CD4-positive, alpha-beta memory T cell (primary cell): ENCODE results near the gene TAF1. TPM values are rescaled to one million over a fixed set of nuclear protein-coding genes. Genes with fewer than 3 reads are reported as not detected.
"Not testable (repeated sequence)": the region's sequence is repeated elsewhere in the genome, so short reads cannot be mapped to it uniquely, and the experiment has no call there.

ENCODE experiments used
- CTCF ChIA-PET: fragments of 350-600 bp; sonication (Branson Sonifier 250); formaldehyde crosslinking; loops from one replicate; lab custom pipeline; 2021; ENCODE audit warnings: inconsistent platforms; ENCODE audit not compliant: partially characterized antibody; lab: Charles Lee
- POLR2A ChIA-PET: fragments of 350-600 bp; sonication (Branson Sonifier 250); formaldehyde crosslinking; loops from one replicate; lab custom pipeline; 2021; ENCODE audit not compliant: partially characterized antibody; lab: Charles Lee
- DNase-seq, 5 donors: peaks; one replicate each; pipeline versions ENCODE4 v3.0.0 to v3.0.0-alpha.2; 2020 to 2022; ENCODE audit warnings: mixed read lengths in 1 of 5
- H3K27ac ChIP-seq: one replicate; pipeline ENCODE4 v1.7.0; 2013; ENCODE audit warnings: low read depth, low read length
- H3K27me3 ChIP-seq: 2 replicates; pipeline ENCODE4 v1.7.0; 2013; ENCODE audit warnings: mild to moderate bottlenecking, low read length, moderate library complexity; ENCODE audit not compliant: insufficient read depth
- H3K36me3 ChIP-seq: 2 replicates; pipeline ENCODE4 v1.7.0; 2013; ENCODE audit warnings: mild to moderate bottlenecking, low read length, moderate library complexity; ENCODE audit not compliant: insufficient read depth
- H3K4me1 ChIP-seq: 2 replicates; pipeline ENCODE4 v1.7.0; 2013; ENCODE audit warnings: mild to moderate bottlenecking, low read length, moderate library complexity; ENCODE audit not compliant: insufficient read depth
- H3K4me3 ChIP-seq, 2 donors: one replicate each; pipeline ENCODE4 v1.7.0; 2013; ENCODE audit warnings: low read length in 2 of 2, mild to moderate bottlenecking in 1 of 2
- H3K9me3 ChIP-seq, 2 donors: one replicate each; pipeline ENCODE4 v1.7.0; 2013; ENCODE audit warnings: low read length in 2 of 2, control low read depth in 1 of 2; ENCODE audit not compliant: control insufficient read depth in 1 of 2
- H3K27ac Mint-ChIP-seq, 7 donors: one replicate each; pipeline ENCODE4 v1.8.0; 2020 to 2021; ENCODE audit warnings: mixed read lengths in 7 of 7, mild to moderate bottlenecking in 6 of 7, inconsistent platforms in 3 of 7, moderate library complexity in 3 of 7
- H3K27me3 Mint-ChIP-seq, 2 donors: one replicate each; pipeline ENCODE4 v1.8.0; 2020 to 2021; ENCODE audit warnings: mixed read lengths in 2 of 2
- H3K36me3 Mint-ChIP-seq, 2 donors: one replicate each; pipeline ENCODE4 v1.8.0; 2020 to 2021; ENCODE audit warnings: mixed read lengths in 2 of 2, inconsistent platforms in 1 of 2, mild to moderate bottlenecking in 1 of 2
- H3K4me1 Mint-ChIP-seq, 4 donors: one replicate each; pipeline ENCODE4 v1.8.0; 2020 to 2021; ENCODE audit warnings: mixed read lengths in 4 of 4, mild to moderate bottlenecking in 1 of 4
- H3K4me3 Mint-ChIP-seq, 8 donors: one replicate each; pipeline ENCODE4 v1.8.0; 2020 to 2021; ENCODE audit warnings: mixed read lengths in 8 of 8, mild to moderate bottlenecking in 7 of 8, moderate library complexity in 6 of 8, inconsistent platforms in 3 of 8
- H3K9me3 Mint-ChIP-seq, 8 donors: one replicate each; pipeline ENCODE4 v1.8.0; 2020 to 2021; ENCODE audit warnings: mixed read lengths in 8 of 8, mild to moderate bottlenecking in 5 of 8, inconsistent platforms in 3 of 8, moderate library complexity in 1 of 8
- intact Hi-C: fragments of 100-400 bp; cut with micrococcal nuclease; formaldehyde crosslinking; loops from one replicate; pipeline ENCODE4 v1.15.1; 2023
- polyA plus RNA-seq, 2 donors: library from polyadenylated mRNA; unstranded; fragments of 300-500 nt; fragmentation: Illumina TruSeq; gene quantifications; one replicate each; pipeline ENCODE4 v1.2.3, GENCODE V29; 2021
- total RNA-seq, 2 experiments: library from RNA; stranded (reverse); gene quantifications; one replicate each; pipeline ENCODE4 v1.2.3, GENCODE V29; 2021

The TAF1 gene
- total and polyA plus RNA-seq, 4 experiments from 2014 or later: 2.5 to 81.8 (median 42.6) TPM

- Mint-ChIP-seq H3K36me3 (peaks cover 23 to 37% of the 10 kb centered on the region in 2 donors), H3K4me1 (peaks cover 0 to 14% (median 5%) of the 10 kb centered on the region in 4 donors), H3K27ac (peak overlapping the region in 1 of 7 donors; percentile 27), H3K9me3 (peaks cover 0 to 5% (median 0%) of the 10 kb centered on the region in 8 donors), H3K27me3 (no peaks in the 10 kb centered on the region), H3K4me3 (no peak overlapping the region)
- Histone ChIP-seq H3K9me3 (no peaks in the 10 kb centered on the region), H3K27ac (no peak overlapping the region), H3K4me3 (no peak overlapping the region), H3K4me1 (no peaks in the 10 kb centered on the region), H3K36me3 (no peaks in the 10 kb centered on the region), H3K27me3 (no peaks in the 10 kb centered on the region)
- no peak for DNase-seq
- ChIA-PET CTCF (interaction anchor here (1.5 kb wide), 1 partner anchor 12 kb away, joined by 4 read pairs; no protein-coding TSS in a partner anchor), POLR2A (no interaction called here)
- intact Hi-C loops: no loop called here
Observed at GRCh38 chrX:71438750-71439149, 72.6 kb downstream of the TAF1 start.

GRCh38 chrX:71439420-71439819, 73.3 kb downstream of the TAF1 start:
- H3K9me3 Mint-ChIP-seq: peaks cover 0 to 5% (median 0%) of the 10 kb centered on the region in 8 donors
- no peak overlapping the region for H3K27ac ChIP-seq
- no peak overlapping the region for H3K4me3 Mint-ChIP-seq
- peaks cover 0 to 14% (median 5%) of the 10 kb centered on the region in 4 donors for H3K4me1 Mint-ChIP-seq
- no peaks in the 10 kb centered on the region for H3K27me3 Mint-ChIP-seq
- H3K36me3 ChIP-seq: no peaks in the 10 kb centered on the region
- H3K27ac Mint-ChIP-seq: no peak overlapping the region
- H3K36me3 Mint-ChIP-seq: peaks cover 23 to 34% of the 10 kb centered on the region in 2 donors
- no peak overlapping the region for H3K4me3 ChIP-seq
- no peaks in the 10 kb centered on the region for H3K27me3 ChIP-seq
- ChIA-PET CTCF (interaction anchor here (1.5 kb wide), 1 partner anchor 11 kb away, joined by 4 read pairs; no protein-coding TSS in a partner anchor), POLR2A (no interaction called here)
- H3K9me3 ChIP-seq: no peaks in the 10 kb centered on the region
- no peak for DNase-seq
- intact Hi-C loops: no loop called here
- no peaks in the 10 kb centered on the region for H3K4me1 ChIP-seq

DNA sequence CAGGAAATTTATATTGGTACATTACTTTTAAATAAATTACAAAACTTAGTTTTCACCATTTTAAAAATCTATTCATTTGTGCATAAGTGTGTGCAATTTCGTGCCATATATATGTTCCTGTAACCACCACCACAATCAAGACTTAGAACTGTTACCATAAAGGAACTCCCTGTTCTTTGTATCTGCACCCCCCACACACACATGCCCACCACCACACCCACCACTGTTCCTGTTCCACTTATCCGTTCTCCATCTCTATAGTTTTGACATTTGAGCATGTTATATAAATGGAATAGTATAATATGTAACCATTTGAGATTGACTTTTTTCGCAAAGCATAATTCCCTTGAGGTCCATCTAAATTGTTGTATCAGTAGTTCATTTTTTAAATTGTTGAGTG, 73.7 kb downstream of the TAF1 start:
- CTCF ChIA-PET: interaction anchor here (1.5 kb wide), 1 partner anchor 11 kb away, joined by 4 read pairs; no protein-coding TSS in a partner anchor
- peaks cover 0 to 14% (median 5%) of the 10 kb centered on the region in 4 donors for H3K4me1 Mint-ChIP-seq
- H3K27me3 Mint-ChIP-seq: no peaks in the 10 kb centered on the region
- no peaks in the 10 kb centered on the region for H3K4me1 ChIP-seq
- no peak for DNase-seq
- POLR2A ChIA-PET: interaction anchor here (0.7 kb wide), 1 partner anchor 10 kb away, joined by 4 read pairs; no protein-coding TSS in a partner anchor
- H3K36me3 ChIP-seq: no peaks in the 10 kb centered on the region
- H3K9me3 Mint-ChIP-seq: peaks cover 0 to 5% (median 0%) of the 10 kb centered on the region in 8 donors
- H3K27me3 ChIP-seq: no peaks in the 10 kb centered on the region
- H3K4me3 Mint-ChIP-seq: no peak overlapping the region
- no peaks in the 10 kb centered on the region for H3K9me3 ChIP-seq
- no peak overlapping the region for H3K4me3 ChIP-seq
- peaks cover 23 to 32% of the 10 kb centered on the region in 2 donors for H3K36me3 Mint-ChIP-seq
- intact Hi-C loops: no loop called here
- H3K27ac ChIP-seq: no peak overlapping the region
- no peak overlapping the region for H3K27ac Mint-ChIP-seq

DNA sequence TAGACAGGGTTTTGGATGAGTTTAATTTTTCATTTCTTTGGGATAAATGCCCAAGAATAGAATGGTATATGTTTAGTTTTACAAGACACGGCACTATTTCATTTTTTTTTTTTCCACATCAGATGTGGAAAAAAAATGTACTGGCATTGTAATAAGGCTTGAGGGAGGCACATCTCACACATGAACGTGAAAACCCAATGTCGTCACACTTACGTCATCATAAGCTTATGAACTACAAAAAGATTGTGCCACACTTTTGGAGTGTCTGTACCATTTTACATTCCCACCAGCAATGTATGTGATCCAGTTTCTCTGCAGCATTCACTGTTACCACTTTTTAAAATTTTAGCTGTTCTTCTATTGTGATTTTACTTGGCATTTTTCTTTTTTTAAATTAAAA, 74.2 kb downstream of the TAF1 start:
- H3K27me3 ChIP-seq: no peaks in the 10 kb centered on the region
- H3K36me3 Mint-ChIP-seq: peaks cover 26 to 33% of the 10 kb centered on the region in 2 donors
- no peaks in the 10 kb centered on the region for H3K9me3 ChIP-seq
- ChIA-PET POLR2A (interaction anchor here (0.7 kb wide), 1 partner anchor 10 kb away, joined by 4 read pairs; no protein-coding TSS in a partner anchor), CTCF (no interaction called here)
- intact Hi-C loops: no loop called here
- H3K27ac Mint-ChIP-seq: no peak overlapping the region
- H3K27ac ChIP-seq: no peak overlapping the region
- DNase-seq: no peak
- peaks cover 0 to 5% (median 0%) of the 10 kb centered on the region in 8 donors for H3K9me3 Mint-ChIP-seq
- H3K36me3 ChIP-seq: no peaks in the 10 kb centered on the region
- no peaks in the 10 kb centered on the region for H3K4me1 ChIP-seq
- no peak overlapping the region for H3K4me3 Mint-ChIP-seq
- H3K4me3 ChIP-seq: no peak overlapping the region
- H3K4me1 Mint-ChIP-seq: peaks cover 0 to 14% (median 5%) of the 10 kb centered on the region in 4 donors
- H3K27me3 Mint-ChIP-seq: no peaks in the 10 kb centered on the region

DNA sequence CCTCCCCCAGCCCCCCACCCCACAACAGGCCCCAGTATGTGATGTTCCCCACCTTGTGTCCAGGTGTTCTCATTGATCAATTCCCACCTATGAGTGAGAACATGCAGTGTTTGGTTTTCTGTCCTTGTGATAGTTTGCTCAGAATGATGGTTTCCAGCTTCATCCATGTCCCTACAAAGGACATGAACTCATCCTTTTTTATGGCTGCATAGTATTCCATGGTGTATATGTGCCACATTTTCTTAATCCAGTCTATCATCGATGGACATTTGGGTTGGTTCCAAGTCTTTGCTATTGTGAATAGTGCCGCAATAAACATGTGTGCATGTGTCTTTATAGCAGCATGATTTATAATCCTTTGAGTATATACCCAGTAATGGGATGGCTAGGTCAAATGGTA, 75.7 kb downstream of the TAF1 start:
- H3K9me3 Mint-ChIP-seq, H3K27ac ChIP-seq, H3K27me3 Mint-ChIP-seq, intact Hi-C loops, H3K4me1 ChIP-seq, H3K4me3 ChIP-seq, H3K27ac Mint-ChIP-seq, DNase-seq, H3K36me3 ChIP-seq, H3K27me3 ChIP-seq, POLR2A ChIA-PET, H3K4me3 Mint-ChIP-seq, CTCF ChIA-PET, H3K9me3 ChIP-seq: not testable (repeated sequence)
- H3K36me3 Mint-ChIP-seq: peaks cover 27 to 37% of the 10 kb centered on the region in 2 donors
- H3K4me1 Mint-ChIP-seq: peaks cover 0 to 14% (median 5%) of the 10 kb centered on the region in 4 donors

DNA sequence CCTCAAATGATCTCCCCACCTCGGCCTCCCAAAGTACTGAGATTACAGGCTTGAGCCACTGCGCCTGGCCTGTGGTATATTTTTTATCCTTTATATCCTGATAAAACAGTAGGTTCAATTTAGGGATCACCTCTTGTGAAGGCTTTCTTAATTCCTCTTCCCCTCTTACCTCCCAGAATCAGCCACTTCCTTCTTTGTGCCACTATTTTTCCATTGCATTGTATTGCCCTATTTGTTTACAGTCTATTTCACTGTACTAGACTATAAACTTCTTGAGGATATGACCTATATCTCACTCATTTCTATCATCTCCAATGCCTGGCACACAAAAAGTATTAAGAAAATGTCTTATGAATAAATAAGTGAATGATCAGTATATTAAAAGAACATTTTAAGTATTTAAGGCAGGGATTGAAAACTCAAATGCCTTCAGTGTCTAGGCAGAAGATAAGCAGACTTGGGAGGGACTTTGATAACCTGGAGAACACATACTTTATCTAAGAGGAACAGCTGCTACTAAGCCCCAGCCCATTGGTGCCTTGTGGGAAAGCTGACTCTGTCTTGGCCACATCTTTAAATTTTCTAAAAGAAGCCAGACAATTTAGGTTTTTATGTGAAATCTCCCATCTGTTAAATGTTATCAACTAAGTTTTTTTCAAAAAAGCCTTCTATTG, 84.4 kb downstream of the TAF1 start:
- intact Hi-C loops: no loop called here
- H3K4me3 ChIP-seq: no peak overlapping the region
- peaks cover 14% of the 10 kb centered on the region for H3K36me3 ChIP-seq
- H3K27ac ChIP-seq: no peak overlapping the region
- no peaks in the 10 kb centered on the region for H3K4me1 ChIP-seq
- Mint-ChIP-seq H3K36me3 (peaks cover 12 to 29% of the 10 kb centered on the region in 2 donors), H3K4me3 (no peak overlapping the region), H3K9me3 (no peaks in the 10 kb centered on the region), H3K27me3 (no peaks in the 10 kb centered on the region), H3K4me1 (no peaks in the 10 kb centered on the region), H3K27ac (peak overlapping the region in 1 of 7 donors; percentile 50)
- DNase-seq: no peak
- no peaks in the 10 kb centered on the region for H3K27me3 ChIP-seq
- CTCF ChIA-PET: interaction anchor here (0.9 kb wide), 1 partner anchor 11 kb away, joined by 4 read pairs; no protein-coding TSS in a partner anchor
- H3K9me3 ChIP-seq: no peaks in the 10 kb centered on the region
- POLR2A ChIA-PET: no interaction called here

- intact Hi-C loops, H3K27ac ChIP-seq, H3K27me3 ChIP-seq, POLR2A ChIA-PET, H3K4me1 Mint-ChIP-seq, DNase-seq, H3K27me3 Mint-ChIP-seq, H3K9me3 ChIP-seq, H3K4me3 ChIP-seq, H3K27ac Mint-ChIP-seq, H3K4me3 Mint-ChIP-seq, H3K4me1 ChIP-seq, CTCF ChIA-PET, H3K9me3 Mint-ChIP-seq: not testable (repeated sequence)
- peaks cover 12 to 35% of the 10 kb centered on the region in 2 donors for H3K36me3 Mint-ChIP-seq
- peaks cover 21% of the 10 kb centered on the region for H3K36me3 ChIP-seq
Observed at GRCh38 chrX:71451518-71451917, 85.4 kb downstream of the TAF1 start.
